ENCODE measurements around the gene MCM3AP.
"Not testable (repeated sequence)": the region's sequence is repeated elsewhere in the genome, so short reads cannot be mapped to it uniquely, and the experiment has no call there.

The MCM3AP gene

DNA sequence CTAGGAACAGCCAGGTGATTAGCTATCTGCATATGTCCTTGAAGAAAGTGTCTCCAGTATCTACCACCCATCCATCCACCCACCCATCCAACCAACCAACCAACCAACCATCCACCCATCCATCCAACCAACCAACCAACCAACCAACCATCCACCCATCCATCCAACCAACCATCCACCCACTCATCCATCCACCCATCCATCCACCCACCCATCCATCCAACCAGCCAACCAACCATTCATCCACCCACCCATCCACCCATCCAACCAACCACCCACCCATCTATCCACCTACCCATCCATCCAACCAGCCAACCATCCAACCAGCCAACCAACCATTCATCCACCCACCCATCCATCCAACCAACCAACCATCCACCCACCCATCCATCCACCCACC, 26.2 kb upstream of the MCM3AP start:
- DNase-seq (ENCODE audit: low spot score), result no peak

DNA sequence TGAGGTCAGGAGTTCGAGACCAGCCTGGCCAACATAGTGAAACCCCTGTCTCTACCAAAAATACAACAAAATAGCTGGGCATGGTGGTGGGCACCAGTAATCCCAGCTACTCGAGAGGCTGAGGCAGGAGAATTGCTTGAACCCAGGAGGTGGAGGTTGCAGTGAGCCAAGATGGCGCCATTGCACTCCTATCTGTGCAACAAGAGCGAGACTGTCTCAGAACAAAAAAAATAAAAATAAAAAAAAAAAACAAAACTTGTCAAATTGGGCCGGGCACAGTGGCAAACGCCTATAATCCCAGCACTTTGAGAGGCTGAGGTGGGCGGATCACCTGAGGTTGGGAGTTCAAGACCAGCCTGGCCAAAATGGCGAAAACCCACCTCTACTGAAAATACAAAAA, 24.8 kb upstream of the MCM3AP start:
- DNase-seq (ENCODE audit: low spot score), result not testable (repeated sequence)

DNA sequence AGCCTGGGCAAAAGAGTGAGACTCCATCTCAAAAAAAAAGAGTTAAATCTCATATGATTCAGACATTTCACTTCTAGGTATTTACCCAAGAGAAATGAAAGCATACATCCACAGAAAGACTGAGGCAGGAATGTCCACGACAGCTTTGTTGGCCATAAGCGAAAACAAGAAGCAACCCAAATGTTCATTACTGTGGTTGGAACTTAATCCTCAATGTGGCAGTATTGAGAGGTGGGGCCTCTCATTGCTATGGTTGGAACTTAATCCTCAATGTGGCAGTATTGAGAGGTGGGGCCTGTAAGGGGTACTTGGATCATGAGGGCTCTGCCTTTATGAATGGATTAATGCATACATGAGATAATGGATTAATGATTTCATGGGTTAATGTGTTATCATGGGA, 23.0 kb upstream of the MCM3AP start:
- no peak for DNase-seq (ENCODE audit: low spot score)

DNA sequence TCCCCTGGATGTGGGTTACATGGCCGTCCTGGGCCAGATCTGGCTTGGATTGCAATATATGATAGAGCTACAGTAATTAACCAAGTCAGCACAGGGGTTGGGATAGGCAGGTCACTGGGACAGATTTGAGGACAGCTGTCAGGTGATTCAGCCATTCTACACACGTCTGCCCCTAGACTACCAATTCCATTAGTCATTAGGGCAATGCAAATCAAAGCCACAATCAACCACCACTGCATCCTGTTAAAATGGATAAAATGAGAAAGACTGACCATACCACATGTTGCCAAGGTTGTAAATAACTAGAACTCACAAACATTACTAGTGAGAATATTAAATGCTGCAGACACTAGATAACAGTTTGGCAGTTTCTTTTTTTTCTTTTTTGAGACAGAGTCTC, 22.2 kb upstream of the MCM3AP start:
- DNase-seq (ENCODE audit: low spot score), result no peak

DNA sequence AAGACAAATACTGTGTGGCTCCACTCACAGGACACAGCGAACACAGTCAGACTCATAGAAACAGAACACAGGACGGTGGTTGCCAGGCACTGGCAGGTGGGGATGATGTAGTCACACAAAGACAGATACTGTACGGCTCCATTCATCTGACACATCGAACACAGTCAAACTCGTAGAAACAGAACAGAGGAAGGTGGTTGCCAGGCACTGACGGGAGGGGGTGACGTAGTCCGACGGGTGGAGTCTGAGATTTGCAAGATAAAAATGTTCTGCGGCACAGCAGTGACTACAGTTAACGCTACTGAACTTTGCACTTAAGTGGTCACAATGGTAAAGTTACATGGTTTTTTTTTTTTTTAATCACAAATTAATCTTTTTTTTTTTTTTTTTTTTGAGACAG, 19.5 kb upstream of the MCM3AP start:
- no peak for DNase-seq (ENCODE audit: low spot score)

DNA sequence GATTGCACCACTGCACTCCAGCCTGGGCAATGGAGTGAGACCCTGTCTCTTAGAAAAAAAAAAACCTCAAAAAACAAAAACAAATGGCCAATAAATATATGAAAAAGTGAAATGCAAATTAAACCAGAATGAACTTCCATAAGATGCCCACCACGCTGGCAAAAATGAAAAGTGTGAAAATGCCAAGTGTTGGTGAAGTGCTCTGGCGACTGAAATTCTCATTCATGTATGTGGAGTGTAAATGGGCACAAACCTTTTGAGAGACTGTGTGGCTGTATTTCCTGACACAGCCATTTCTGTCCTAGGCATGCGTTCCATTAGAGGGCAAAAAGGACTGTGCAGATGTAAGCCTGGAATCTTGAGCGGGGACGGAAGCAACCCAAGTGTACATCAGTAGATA, 19.0 kb upstream of the MCM3AP start:
- no peak for DNase-seq (ENCODE audit: low spot score)

DNA sequence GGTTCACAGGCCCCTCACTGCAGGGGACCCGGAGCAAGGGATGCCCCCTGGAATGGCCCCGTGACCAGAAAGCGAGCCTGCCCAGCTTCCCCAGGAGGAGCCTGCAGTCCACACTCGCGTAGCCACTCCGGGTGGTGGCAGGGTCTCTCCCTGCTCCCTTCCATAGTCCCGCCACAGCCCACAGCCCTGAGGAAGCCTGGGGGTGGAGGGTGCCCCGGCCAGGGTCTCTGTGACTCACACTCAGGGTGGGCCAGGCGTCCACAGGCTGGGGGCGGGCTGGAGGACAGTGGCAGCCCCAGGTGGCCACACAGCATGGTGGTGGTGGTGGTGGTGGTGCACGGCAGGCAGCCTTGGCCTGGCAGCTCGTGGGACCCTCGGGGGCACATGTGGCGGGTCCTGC, 16.3 kb upstream of the MCM3AP start:
- no peak for DNase-seq (ENCODE audit: low spot score)

DNA sequence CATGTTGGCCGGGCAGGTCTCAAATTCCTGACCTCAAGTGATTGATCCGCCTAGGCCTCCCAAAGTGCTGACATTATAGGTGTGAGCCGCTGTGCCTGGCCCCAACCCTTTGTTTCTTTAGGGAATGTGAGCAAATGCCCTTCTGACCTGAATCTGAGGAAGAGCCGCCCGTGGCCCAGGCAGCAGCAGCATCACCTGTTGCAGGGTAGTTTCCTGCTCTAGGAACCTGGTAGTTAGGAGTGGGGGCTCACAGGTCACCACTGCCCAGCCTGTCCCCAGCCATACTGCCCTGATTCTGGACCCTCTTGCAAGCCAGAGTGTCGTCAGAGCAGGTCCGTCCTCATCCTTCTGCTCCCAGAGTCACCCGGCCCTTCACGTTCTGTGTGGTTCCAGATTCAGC, 13.8 kb upstream of the MCM3AP start:
- DNase-seq (ENCODE audit: low spot score), result no peak

DNA sequence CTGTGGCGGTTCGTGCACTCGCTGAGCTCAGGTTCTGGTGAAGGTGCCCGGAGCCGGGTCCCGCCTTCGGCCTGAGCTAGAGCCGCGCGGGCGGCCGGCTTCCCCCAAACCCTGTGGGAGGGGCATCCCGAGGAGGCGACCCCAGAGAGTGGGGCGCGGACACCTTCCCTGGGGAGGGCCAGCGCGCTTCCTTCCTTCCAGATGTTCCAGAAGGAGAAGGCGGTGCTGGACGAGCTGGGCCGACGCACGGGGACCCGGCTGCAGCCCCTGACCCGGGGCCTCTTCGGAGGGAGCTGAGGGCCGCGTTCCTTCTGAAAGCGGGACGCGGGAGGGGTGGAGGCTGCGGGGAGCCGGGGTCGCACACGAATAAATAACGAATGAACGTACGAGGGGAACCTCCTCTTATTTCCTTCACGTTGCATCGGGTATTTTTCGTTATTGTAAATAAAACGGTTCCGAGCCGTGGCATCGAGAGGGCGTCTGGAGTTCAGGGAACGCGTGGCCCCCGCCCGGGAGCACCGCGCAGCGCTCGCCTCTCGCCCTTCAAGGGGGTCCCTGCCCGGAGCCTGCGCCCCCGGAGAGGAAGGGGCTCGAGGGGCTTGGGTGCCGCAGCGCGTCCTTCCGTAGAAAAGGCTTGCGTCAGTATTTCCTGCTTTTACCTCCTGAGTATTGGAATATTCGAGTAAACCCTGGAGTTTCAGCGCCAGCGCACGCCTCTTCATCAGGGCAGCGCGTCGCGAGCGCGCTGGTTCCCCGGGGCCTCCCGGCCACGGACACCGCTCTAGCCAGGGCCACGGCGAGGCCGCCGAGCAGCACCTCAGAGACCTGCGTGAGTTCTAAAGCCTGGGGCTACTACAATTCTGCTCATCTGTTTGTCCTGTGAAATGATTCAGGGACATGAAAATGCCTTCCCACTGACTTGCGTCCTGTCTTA, 12.2 kb upstream of the MCM3AP start:
- no peak for DNase-seq (ENCODE audit: low spot score)

DNA sequence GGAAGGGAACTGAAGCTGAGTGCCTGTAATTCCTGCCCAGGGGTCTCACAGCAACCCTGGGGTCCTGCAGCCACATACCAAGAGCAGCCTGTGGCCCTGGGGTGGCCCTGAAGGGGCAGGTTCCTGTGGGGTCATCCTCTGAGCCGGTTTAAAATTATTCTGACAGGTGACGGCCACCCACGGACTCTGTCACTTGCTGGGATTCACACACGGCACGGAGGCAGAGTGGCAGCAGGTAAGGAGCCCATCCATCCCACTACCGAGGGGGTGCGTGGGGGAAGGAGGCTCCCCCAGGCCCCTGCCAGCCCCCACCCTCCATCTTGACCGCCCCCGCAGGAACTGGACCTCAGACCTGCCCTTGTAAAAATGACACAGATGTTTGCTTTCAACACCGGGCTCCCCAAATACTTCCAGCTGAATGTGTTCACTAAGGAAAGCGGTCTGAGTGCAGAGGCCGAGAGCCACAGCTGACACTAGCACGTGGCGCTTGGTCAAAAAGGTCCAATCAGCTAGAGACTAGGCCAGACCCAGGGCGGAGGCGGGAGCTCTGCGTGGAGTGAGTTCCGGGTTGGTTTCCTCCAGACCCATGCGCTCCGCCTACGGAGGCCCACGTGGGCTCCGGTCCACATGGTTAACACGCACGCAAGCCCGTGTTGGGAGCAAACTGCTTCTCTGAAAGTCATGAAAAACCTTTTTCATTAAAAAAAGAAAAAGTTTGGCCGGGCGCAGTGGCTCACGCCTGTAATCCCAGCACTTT, 10.8 kb upstream of the MCM3AP start:
- no peak for DNase-seq (ENCODE audit: low spot score)

DNA sequence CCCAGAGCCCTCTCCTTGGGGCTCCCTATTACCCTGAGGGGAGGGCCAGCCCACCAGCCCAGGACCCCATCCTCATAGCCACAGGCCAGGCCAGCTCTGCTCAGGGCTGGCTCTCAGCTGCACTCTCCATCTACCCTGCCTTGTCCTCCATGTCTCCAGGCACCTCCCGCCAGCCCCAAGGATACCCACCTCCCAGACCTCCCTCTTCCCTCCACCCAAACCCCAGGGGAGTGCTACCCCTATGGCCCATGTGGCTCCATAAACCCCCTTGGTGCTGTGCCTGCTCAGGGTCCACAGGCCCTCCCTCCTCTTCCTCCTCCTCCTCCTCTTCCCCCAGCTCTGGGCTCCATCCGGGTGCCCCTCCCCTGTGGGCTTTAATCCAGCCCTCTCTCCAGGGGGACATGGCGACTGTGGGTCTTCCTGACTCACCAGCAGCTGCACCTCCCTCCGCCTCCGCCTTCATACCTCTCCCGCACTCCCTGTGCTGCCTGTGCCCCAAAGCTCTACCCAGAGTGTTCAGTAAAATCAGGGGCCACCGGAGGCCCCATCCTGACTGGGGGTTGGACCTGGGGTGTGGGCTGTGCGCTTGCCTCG, 9.9 kb upstream of the MCM3AP start:
- DNase-seq (ENCODE audit: low spot score), result no peak

DNA sequence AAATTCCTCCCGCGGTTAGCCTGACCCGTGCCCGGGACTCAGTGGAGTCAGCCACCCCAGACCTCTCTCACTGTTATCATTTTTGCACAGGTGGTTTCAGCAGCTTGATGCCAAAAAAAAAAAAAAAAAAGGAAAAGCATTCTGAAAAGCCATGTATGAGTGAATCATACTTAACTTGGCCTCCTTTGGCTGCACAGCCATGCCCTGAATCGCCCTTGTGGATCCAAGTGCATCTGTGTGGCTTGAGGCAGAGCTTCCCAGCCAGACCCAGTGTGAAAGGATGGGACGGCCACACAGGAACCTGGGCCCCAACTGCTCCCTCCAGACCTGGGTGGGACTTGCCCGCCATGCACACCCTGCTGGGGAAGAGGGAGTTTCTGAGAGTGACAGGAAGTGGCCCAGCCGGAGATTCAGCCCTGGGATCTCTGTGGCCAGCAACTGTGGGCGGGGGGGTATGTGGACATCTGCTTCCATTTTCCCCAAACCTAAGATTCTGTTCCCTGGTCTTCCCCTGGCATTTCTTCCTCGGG, 9.3 kb upstream of the MCM3AP start:
- no peak for DNase-seq (ENCODE audit: low spot score)

DNA sequence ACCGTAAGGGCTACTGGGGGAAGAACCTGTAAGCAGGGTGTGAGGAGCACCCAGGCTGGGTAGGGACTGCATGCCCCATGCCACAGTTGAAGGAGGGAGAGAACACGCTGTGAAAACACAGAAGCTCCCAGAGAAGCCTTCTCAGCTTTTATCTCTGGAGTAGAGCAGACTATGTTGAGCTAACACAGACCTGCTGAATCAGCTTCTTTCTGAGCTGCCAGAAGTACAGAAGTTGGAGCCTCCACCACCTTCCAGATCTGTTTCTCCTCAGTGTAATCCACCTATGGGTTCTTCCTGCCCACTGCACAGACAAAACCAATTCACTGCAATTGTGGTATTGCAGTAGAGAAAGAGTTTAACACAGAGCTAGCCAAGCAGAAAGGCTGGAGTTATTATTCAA, 6.2 kb upstream of the MCM3AP start:
- no peak for DNase-seq (ENCODE audit: low spot score)

DNA sequence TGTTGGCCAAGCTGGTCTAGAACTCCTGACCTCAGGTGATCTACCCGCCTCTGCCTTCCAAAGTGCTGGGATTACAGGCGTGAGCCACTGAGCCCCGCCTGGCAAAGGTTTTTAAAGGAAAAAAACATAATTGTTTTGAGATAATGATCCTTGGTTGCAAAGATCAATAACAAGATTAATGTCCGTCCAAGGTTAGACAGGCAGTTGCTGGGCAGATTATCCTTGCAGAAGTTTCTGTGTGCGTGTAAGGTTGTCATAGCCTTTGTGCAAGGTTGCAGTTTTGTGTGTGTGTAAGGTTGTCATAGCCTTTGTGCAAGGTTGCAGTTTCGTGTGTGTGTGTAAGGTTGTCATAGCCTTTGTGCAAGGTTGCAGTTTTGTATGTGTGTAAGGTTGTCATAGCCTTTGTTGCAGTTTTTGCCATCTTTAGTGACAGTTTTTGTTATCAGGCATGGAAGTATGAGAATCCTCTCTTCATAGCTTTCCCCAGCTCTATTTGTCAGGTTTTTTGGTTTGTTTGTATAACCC, 4.3 kb upstream of the MCM3AP start:
- DNase-seq (ENCODE audit: low spot score), result no peak

DNA sequence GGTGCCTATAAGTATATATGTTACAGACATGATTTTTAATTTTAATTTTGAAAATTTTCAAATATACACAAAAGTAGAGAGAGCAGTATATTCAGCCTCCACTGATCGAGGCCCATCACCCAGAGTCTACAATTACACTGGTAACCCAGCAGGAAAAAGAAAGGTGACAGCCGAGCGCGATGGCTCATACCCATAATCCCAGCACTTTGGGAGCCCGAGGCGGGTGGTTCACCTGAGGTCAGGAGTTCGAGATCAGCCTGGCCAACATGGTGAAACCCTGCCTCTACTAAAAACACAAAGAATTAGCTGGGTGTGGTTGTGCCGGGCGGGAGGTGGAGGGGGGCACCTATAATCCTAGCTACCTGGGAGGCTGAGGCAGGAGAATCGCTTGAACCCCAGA, 2.1 kb upstream of the MCM3AP start:
- no peak for DNase-seq (ENCODE audit: low spot score)

DNA sequence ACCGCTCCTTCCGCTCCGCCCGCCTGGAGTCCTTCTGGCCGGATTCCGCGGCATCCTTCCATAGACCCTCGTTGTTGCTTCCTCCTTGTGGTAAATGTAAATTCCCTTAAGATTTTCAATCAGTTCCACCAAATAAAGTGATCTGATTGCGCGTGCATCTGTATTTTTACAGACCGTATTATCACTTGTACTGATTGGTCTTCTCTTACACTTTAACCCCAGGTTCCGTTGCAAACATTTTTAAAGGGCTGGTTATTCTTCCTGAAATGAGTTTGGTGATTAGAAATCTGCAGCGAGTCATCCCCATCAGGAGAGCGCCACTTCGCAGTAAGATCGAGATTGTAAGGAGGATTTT, 1.2 kb upstream of the MCM3AP start:
- no peak for DNase-seq (ENCODE audit: low spot score)

DNA sequence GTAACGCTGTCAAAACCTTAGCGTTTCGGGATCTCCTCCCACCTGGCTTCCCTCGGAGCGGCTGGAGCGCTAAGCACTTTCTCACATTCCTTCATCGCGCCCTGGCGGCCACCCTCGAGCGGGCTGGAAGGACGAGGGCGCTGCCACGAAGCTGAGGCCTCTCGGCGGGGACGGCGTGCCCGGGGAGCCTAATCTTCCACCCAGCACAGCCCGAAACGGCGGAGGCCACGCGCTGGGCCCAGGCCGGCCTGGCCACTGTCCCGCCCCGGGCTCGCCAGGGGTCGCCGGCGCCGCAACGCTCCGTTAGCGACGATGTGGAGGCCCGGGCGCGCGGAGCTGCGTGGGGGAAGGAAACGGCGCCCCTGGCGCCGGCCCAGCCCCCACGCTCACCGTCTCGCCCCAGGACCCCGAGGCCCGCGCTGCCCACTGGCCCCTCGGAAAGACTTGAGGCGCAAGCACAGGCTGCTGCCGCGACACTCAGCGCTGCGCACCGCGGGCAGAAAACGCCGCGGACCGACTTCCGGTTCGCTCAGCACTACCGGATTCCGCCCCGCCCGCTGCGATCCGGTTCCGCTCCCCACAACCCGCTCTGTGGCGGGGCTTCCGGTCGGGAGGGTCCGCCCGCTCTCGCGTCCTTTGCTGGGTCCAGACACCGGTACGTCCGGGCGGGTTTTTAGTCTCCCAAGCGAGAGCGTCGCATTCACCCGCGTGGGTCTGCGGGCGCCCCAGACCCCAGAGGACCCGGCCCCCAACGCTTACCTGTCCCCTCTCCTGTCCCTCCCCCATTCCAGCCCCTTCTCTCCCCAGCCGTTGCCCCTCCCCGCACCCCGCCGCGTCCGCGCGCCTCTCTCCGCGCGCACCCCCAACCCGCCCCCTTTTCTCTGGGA, 593 bp upstream of the MCM3AP start, which contains the start of gene YBEY:
TSS of gene YBEY (plus strand) at position 582 of the 887 bp plus-strand sequence. CDS start 572 bp downstream, outside the sequence.
- DNase-seq (ENCODE audit: low spot score), result peak; percentile 90

DNA sequence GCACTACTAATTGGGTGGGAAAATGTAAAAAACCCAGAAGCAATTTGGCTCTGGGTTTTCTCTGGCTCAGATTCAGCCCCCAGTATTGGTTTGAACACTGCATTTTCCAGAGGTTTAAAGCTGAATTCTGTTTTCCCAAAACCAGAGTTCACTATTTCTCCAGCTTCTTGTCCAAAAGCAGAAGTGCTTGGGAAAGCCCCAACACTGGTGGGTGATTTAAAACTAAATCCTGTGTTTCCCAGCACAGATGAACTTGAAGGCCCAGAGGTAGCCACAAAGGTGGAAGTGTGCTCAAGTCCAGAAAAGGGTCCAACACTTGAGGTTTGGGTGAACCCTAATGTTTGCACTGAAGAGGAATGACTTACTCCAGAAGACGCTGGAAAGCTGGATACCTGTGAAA, 678 bp downstream of the MCM3AP start:
- no peak for DNase-seq (ENCODE audit: low spot score)

DNA sequence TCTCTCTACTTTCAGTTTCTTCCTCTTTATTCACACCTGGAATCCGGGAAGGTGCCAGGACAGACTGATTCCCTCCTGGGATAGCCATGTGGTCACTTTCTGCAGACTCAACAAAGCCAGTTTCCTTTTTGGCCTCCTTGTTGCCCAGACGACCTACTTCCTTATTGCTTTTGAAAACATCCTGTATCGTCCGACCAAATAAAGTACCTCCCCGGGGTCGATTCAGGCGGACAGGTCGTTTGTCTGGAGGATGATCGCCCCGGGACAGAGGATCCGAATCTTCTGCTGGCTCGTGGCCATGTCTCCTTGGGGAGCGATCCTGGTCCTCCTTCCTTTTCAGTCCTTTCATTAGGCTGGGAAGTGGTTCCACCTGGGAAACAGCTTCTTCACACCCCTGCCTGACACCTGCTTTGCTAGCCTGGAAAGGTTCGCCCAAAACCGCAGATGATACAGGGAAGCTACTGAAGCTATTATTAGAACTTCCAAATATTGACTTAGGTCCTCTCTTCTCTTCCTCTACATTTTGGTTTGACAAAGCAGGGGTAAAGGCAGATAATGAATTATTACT, 1.2 kb downstream of the MCM3AP start:
- DNase-seq (ENCODE audit: low spot score), result no peak

DNA sequence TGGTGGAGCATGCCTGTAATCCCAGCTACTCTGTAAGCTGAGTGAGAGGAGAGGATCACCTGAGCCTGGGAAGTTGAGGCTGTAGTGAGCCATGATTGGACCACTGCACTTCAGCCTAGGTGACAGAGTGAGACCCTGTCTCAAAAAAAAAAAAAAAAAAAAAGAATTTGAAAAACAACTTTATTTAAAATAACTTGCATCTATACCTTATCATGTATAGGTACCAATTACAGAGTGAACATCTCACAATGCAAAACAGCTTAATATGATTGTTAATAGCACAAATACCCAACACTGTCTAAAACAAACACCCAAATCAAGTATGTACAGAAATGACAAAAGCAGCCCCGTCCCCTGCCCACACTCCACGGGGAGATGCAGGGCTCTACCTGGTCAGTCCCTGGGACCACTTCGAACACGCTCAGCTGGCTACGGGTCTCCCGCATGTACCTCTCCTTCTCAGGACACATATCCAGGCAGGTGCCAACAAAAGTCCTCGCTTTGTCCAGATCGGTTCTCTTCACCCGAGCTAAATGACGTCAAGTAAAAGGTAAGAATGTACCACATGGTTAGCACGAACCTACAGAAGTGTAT, 10.5 kb downstream of the MCM3AP start:
- DNase-seq (ENCODE audit: low spot score), result no peak

DNA sequence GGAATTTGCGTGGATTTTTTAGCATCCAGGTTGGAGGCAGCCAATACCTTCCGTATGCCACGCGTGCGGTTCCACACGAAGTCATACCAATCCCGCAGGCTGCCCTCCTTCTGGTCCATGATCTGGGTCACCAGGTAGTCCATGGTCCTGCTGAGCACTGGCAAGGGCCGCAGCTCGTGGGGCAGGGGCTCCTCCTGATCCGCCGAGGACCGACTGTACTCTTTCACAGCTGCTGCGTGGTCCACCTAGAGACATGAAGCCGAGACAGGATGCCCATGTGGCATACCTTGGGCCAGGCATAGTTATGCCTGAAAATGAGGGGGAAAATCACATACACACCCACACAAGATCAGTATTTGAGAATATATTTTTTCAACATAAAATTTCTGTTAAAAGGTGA, 12.1 kb downstream of the MCM3AP start:
- DNase-seq (ENCODE audit: low spot score), result no peak

All from LoVo (cell line).